ENCODE results near the gene VDR. TPM values are rescaled to one million over a fixed set of nuclear protein-coding genes. Genes with fewer than 3 reads are reported as not detected.

The VDR gene
- total RNA-seq, 3 donors from 2014 or later (not counting 1 experiment from before 2014, with no cell fraction given) = 1.1 to 2.5 (median 1.6) TPM

DNA sequence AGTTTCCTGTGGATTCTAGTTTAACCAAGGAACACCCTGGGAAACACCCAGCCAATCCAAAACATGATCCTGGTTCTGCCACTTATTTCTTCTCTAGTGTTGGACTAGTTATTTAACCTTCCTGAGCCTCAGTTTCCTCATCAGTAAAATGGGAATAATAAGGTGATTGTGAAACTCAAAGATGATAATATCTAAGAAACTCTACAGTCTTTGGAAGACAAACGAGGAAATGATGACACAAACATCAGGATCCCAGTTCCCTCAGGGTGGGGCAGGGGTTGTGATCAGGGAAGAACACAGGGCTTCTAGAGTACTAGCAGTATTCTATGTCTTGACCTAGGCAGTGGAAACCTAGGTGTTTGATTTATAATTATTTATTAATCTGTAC is 40.5 kb upstream of the VDR start:
- Histone ChIP-seq H3K27me3 (ENCODE audit: control insufficient read depth, insufficient read depth, low read length) (peaks cover 24% of the 10 kb centered on the region), H3K36me3 (ENCODE audit: control insufficient read depth, insufficient read depth, low read length) (no peaks in the 10 kb centered on the region), H3K4me3 (ENCODE audit: low read length) (no peak overlapping the region), H3K9me3 (ENCODE audit: control insufficient read depth, insufficient read depth, low read length) (no peaks in the 10 kb centered on the region), H3K27ac (ENCODE audit: low read length) (no peak overlapping the region), H3K4me1 (ENCODE audit: control insufficient read depth, insufficient read depth, low read length) (peaks cover 25% of the 10 kb centered on the region)
- Mint-ChIP-seq H3K4me1 (peaks cover 15% of the 10 kb centered on the region in 2 donors), H3K27me3 (ENCODE audit: low read depth in 2 of 2) (peaks cover 22 to 27% of the 10 kb centered on the region in 2 donors), H3K9me3 (no peaks in the 10 kb centered on the region), H3K4me3 (no peak overlapping the region), H3K27ac (no peak overlapping the region), H3K36me3 (no peaks in the 10 kb centered on the region)
- intact Hi-C loops (cut with micrococcal nuclease) = loop anchor here (5.0 kb wide), 1 partner anchor 228 kb away; no protein-coding TSS in a partner anchor
- WGBS (ENCODE audit: insufficient coverage) = 85% methylated on average over 1 of the region's 1 CpG
- ATAC-seq = no peak
- DNase-seq = no peak
- TF ChIP-seq, protein P1, sequence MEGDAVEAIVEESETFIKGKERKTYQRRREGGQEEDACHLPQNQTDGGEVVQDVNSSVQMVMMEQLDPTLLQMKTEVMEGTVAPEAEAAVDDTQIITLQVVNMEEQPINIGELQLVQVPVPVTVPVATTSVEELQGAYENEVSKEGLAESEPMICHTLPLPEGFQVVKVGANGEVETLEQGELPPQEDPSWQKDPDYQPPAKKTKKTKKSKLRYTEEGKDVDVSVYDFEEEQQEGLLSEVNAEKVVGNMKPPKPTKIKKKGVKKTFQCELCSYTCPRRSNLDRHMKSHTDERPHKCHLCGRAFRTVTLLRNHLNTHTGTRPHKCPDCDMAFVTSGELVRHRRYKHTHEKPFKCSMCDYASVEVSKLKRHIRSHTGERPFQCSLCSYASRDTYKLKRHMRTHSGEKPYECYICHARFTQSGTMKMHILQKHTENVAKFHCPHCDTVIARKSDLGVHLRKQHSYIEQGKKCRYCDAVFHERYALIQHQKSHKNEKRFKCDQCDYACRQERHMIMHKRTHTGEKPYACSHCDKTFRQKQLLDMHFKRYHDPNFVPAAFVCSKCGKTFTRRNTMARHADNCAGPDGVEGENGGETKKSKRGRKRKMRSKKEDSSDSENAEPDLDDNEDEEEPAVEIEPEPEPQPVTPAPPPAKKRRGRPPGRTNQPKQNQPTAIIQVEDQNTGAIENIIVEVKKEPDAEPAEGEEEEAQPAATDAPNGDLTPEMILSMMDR (IDR thresholded peaks at IDR 0.05) = no peak

GRCh38 chr12:47944685-47945340 is 40.0 kb upstream of the VDR start:
- no peak for ATAC-seq

DNA sequence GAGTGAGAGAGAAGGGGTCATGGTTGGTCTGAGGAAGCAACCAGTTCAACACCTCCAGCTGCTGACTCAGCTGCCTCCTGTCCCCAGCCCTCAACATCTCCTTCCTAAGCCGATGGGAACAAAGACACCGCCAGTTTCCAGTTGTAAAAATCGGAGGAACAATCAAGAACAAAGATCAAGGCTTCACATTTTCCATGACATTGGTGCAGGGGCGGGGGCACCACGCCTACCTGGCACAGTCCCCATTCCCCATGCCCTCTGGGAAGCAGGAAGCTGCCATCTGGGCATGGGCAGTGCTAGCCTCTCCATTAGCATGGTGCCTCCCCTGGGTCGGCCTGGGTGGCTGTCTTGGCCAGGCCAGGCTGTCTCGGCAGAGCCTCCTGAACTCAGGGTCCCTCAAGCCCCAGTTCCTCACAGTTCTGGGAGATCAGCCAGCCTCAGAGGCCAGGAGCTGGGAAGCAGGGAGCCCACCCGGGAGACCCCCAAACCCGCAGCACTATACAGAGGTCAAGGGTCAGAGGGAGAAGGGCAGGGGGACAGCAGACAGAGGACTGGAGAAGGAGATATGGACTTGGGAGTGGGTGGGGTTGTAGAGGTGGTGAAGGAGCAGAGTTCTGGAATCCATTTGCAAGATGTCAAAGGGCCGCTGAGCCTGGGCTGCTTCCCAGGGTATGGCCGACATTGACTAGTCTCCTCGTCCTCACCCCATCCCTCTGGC is 39.0 kb upstream of the VDR start:
- H3K4me3 Mint-ChIP-seq = no peak overlapping the region
- WGBS (ENCODE audit: insufficient coverage) = 76% methylated on average over 12 of the region's 12 CpGs
- Histone ChIP-seq H3K4me3 (ENCODE audit: low read length) (no peak overlapping the region), H3K27ac (ENCODE audit: low read length) (no peak overlapping the region), H3K4me1 (ENCODE audit: control insufficient read depth, insufficient read depth, low read length) (peaks cover 26% of the 10 kb centered on the region), H3K36me3 (ENCODE audit: control insufficient read depth, insufficient read depth, low read length) (no peaks in the 10 kb centered on the region), H3K9me3 (ENCODE audit: control insufficient read depth, insufficient read depth, low read length) (no peaks in the 10 kb centered on the region), H3K27me3 (ENCODE audit: control insufficient read depth, insufficient read depth, low read length) (peaks cover 27% of the 10 kb centered on the region)
- TF ChIP-seq, protein P1 (IDR thresholded peaks at IDR 0.05) = no peak
- no peak for ATAC-seq
- H3K9me3 Mint-ChIP-seq = no peaks in the 10 kb centered on the region
- DNase-seq = no peak
- no peak overlapping the region for H3K27ac Mint-ChIP-seq
- intact Hi-C loops (cut with micrococcal nuclease) = no loop called here
- H3K36me3 Mint-ChIP-seq = no peaks in the 10 kb centered on the region
- H3K4me1 Mint-ChIP-seq = peaks cover 15 to 20% of the 10 kb centered on the region in 2 donors
- peaks cover 22 to 32% of the 10 kb centered on the region in 2 donors for H3K27me3 Mint-ChIP-seq (ENCODE audit: low read depth in 2 of 2)

More at GRCh38 chr12:47944685-47945340, 40.0 kb upstream of the VDR start:
- Mint-ChIP-seq H3K27ac (no peak overlapping the region), H3K36me3 (no peaks in the 10 kb centered on the region), H3K4me3 (no peak overlapping the region), H3K4me1 (peaks cover 15 to 20% of the 10 kb centered on the region in 2 donors), H3K27me3 (ENCODE audit: low read depth in 2 of 2) (peaks cover 22 to 30% of the 10 kb centered on the region in 2 donors), H3K9me3 (no peaks in the 10 kb centered on the region)
- Histone ChIP-seq H3K4me1 (ENCODE audit: control insufficient read depth, insufficient read depth, low read length) (peaks cover 26% of the 10 kb centered on the region), H3K4me3 (ENCODE audit: low read length) (no peak overlapping the region), H3K9me3 (ENCODE audit: control insufficient read depth, insufficient read depth, low read length) (no peaks in the 10 kb centered on the region), H3K36me3 (ENCODE audit: control insufficient read depth, insufficient read depth, low read length) (no peaks in the 10 kb centered on the region), H3K27me3 (ENCODE audit: control insufficient read depth, insufficient read depth, low read length) (peaks cover 27% of the 10 kb centered on the region), H3K27ac (ENCODE audit: low read length) (no peak overlapping the region)
- TF ChIP-seq, protein P1 (IDR thresholded peaks at IDR 0.05) = no peak
- no peak for DNase-seq
- intact Hi-C loops (cut with micrococcal nuclease) = loop anchor here (5.0 kb wide), 1 partner anchor 228 kb away; no protein-coding TSS in a partner anchor
- 86% methylated on average over 6 of the region's 6 CpGs for WGBS (ENCODE audit: insufficient coverage)

Measured in natural killer cell (primary cell).